GM12892 (cell line): Measurements from ENCODE around the gene CXCL5.

Source experiments
- POLR2A ChIP-seq: IDR thresholded peaks from 2 replicates; pipeline ENCODE4 v1.6.1; 2011; ENCODE audit warnings: low read depth, low read length, control low read depth
- POLR2AphosphoS5 ChIP-seq: IDR thresholded peaks from 2 replicates; pipeline ENCODE4 v1.6.1; 2011; ENCODE audit warnings: low read depth, low read length, control low read depth

GRCh38 chr4:73998040-73999011, at the start of gene CXCL5:
- TF ChIP-seq POLR2AphosphoS5 (no peak), POLR2A (no peak)
